A673 (cell line): ENCODE measurements around the gene TINAGL1. TPM values are rescaled to one million over a fixed set of nuclear protein-coding genes. Genes with fewer than 3 reads are reported as not detected.
"Not testable (repeated sequence)": the region's sequence is repeated elsewhere in the genome, so short reads cannot be mapped to it uniquely, and the experiment has no call there.

Source experiments
- BruUV-seq: library from RNA; stranded (reverse); fragments of 400-500 nt; replicated peaks from 2 replicates; lab custom pipeline; 2021; lab: Mats Ljungman, UMichigan
- CTCF ChIA-PET: fragments of 300-600 bp; sonication (Branson Sonifier 250); formaldehyde crosslinking; loops from one replicate; lab custom pipeline; 2022; ENCODE audit warnings: antibody characterized with exemption; lab: Charles Lee
- POLR2A ChIA-PET: fragments of 300-600 bp; sonication (Branson Sonifier 250); formaldehyde crosslinking; loops from one replicate; lab custom pipeline; 2022; ENCODE audit warnings: antibody characterized with exemption; ENCODE audit not compliant: low non-redundant PET; lab: Charles Lee
- DNase-seq: peaks from one replicate; pipeline ENCODE4 v3.0.0-alpha.2; 2015; ENCODE audit warnings: low spot score
- H3K27ac ChIP-seq: fragments of 200-600 bp; sonication (generic); 2 replicates; pipeline ENCODE4 v1.5.1; 2016; ENCODE audit warnings: mixed run types, low read depth, mild to moderate bottlenecking, mixed read lengths, antibody characterized with exemption, low read length; ENCODE audit not compliant: poor library complexity, severe bottlenecking
- H3K27me3 ChIP-seq: fragments of 200-600 bp; sonication (generic); replicated peaks from 2 replicates; pipeline ENCODE4 v1.6.1; 2017; ENCODE audit warnings: mixed run types, low read depth, mild to moderate bottlenecking, mixed read lengths, antibody characterized with exemption, low read length; ENCODE audit not compliant: insufficient read depth, poor library complexity
- H3K36me3 ChIP-seq: fragments of 200-600 bp; sonication (generic); 2 replicates; pipeline ENCODE4 v1.6.1; 2016; ENCODE audit warnings: mixed run types, mild to moderate bottlenecking, mixed read lengths, antibody characterized with exemption, low read length; ENCODE audit not compliant: insufficient read depth, poor library complexity, severe bottlenecking
- H3K4me1 ChIP-seq: fragments of 200-600 bp; sonication (generic); 2 replicates; pipeline ENCODE4 v1.6.1; 2017; ENCODE audit warnings: mixed run types, mild to moderate bottlenecking, mixed read lengths, antibody characterized with exemption, low read length; ENCODE audit not compliant: insufficient read depth, poor library complexity, severe bottlenecking
- H3K4me3 ChIP-seq: fragments of 200-600 bp; sonication (generic); 2 replicates; pipeline ENCODE4 v1.5.1; 2016; ENCODE audit warnings: low read depth, mixed run types, mild to moderate bottlenecking, mixed read lengths, low read length; ENCODE audit not compliant: poor library complexity, severe bottlenecking
- H3K9me3 ChIP-seq: fragments of 200-600 bp; sonication (generic); 2 replicates; pipeline ENCODE4 v1.6.1; 2016; ENCODE audit warnings: mixed run types, low read depth, mild to moderate bottlenecking, mixed read lengths, antibody characterized with exemption, low read length; ENCODE audit not compliant: poor library complexity, severe bottlenecking
- EZH2 ChIP-seq: fragments of 200-600 bp; sonication (generic); IDR thresholded peaks from 2 replicates; pipeline ENCODE4 v1.6.1; 2017; ENCODE audit warnings: borderline replicate concordance, low read depth, mild to moderate bottlenecking, mixed read lengths, antibody characterized with exemption, low read length; ENCODE audit not compliant: poor library complexity, severe bottlenecking
- intact Hi-C: fragments of 100-400 bp; cut with micrococcal nuclease; formaldehyde crosslinking; loops from one replicate; pipeline ENCODE4 v1.10.0; 2022; ENCODE audit not compliant: unreplicated experiment
- total RNA-seq: library from RNA; stranded (reverse); gene quantifications from 2 replicates; pipeline ENCODE4 v1.2.3, GENCODE V29; 2021
- TF ChIP-seq, protein P1 (sequence below): fragments of 300-800, 200-600 bp; sonication (generic); conservative IDR thresholded peaks from 2 replicates; pipeline ENCODE4 v1.5.1; 2017; ENCODE audit warnings: low read depth, mild to moderate bottlenecking, antibody characterized with exemption, low read length, moderate library complexity, mixed read lengths

Gene TINAGL1
- total RNA-seq, 1 experiment from 2014 or later = not detected

DNA sequence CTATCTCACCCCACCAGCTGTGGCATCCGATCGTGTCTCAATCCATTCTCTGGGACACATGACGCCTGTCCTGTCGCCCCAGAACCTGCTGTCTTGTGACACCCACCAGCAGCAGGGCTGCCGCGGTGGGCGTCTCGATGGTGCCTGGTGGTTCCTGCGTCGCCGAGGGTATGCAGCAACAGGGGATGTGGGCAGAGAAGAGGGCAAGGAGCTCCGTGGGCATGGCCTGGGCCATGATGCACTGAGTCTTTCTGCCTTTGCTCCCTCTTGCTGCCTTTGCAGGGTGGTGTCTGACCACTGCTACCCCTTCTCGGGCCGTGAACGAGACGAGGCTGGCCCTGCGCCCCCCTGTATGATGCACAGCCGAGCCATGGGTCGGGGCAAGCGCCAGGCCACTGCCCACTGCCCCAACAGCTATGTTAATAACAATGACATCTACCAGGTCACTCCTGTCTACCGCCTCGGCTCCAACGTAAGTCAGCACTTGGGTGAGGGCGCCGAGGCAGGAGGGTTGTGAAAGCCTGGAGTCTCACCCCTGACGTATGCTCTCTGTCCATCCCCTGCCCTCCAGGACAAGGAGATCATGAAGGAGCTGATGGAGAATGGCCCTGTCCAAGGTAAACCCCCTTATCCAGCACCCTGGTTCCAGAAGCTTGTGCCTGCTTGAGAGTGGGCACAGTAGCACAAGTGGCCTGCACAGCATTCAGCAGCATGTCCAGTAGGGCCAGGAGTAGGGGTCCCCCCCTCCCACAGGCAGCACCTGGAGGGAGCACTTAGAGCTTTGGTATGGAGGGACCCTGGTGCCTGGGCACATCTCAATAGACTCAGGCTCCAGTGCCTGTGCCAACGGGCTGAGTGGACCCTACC is 8.8 kb downstream of the TINAGL1 start:
- Histone ChIP-seq H3K27me3 (no peaks in the 10 kb centered on the region), H3K9me3 (no peaks in the 10 kb centered on the region), H3K4me1 (peaks cover 13% of the 10 kb centered on the region), H3K36me3 (no peaks in the 10 kb centered on the region), H3K27ac (no peak overlapping the region), H3K4me3 (no peak overlapping the region)
- TF ChIP-seq, protein P1, sequence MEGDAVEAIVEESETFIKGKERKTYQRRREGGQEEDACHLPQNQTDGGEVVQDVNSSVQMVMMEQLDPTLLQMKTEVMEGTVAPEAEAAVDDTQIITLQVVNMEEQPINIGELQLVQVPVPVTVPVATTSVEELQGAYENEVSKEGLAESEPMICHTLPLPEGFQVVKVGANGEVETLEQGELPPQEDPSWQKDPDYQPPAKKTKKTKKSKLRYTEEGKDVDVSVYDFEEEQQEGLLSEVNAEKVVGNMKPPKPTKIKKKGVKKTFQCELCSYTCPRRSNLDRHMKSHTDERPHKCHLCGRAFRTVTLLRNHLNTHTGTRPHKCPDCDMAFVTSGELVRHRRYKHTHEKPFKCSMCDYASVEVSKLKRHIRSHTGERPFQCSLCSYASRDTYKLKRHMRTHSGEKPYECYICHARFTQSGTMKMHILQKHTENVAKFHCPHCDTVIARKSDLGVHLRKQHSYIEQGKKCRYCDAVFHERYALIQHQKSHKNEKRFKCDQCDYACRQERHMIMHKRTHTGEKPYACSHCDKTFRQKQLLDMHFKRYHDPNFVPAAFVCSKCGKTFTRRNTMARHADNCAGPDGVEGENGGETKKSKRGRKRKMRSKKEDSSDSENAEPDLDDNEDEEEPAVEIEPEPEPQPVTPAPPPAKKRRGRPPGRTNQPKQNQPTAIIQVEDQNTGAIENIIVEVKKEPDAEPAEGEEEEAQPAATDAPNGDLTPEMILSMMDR = no peak
- TF ChIP-seq EZH2 = no peak
- no peak for DNase-seq
- no TSS peak for BruUV-seq
- POLR2A ChIA-PET = no interaction called here
- intact Hi-C loops = no loop called here
- CTCF ChIA-PET = no interaction called here

DNA sequence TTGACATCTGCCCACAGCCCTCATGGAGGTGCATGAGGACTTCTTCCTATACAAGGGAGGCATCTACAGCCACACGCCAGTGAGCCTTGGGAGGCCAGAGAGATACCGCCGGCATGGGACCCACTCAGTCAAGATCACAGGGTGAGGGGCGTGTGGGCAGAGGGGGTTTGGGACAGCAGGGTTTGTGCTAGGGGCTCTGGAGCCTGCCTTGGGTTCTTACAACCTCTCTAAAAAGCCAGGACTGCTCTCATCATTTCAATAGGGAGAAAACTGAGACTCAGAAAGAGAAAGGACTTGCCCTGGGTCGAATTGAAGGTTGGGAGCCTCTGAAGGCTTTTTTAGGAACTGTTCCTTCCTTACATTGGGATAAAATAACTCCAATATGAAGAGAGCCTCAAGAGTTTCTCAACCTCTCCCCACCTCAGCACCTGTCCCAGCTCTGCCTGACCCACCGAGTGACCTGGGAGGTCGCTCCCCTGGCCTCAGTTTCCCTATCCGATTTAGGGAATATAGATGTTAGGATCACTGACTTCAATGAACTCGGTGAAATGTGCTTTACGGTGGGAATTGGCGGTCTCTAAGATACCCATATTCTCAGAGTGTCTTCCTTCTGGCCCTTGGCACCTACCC is 9.5 kb downstream of the TINAGL1 start:
- H3K27ac ChIP-seq = no peak overlapping the region
- H3K4me3 ChIP-seq = no peak overlapping the region
- ChIA-PET CTCF (no interaction called here), POLR2A (interaction anchor here (0.6 kb wide), 1 partner anchor 315 kb away, joined by 3 read pairs; no protein-coding TSS in a partner anchor)
- no peaks in the 10 kb centered on the region for H3K9me3 ChIP-seq
- TF ChIP-seq EZH2 = no peak
- TF ChIP-seq, protein P1 = no peak
- intact Hi-C loops = no loop called here
- no peak for DNase-seq
- no TSS peak for BruUV-seq
- peaks cover 13% of the 10 kb centered on the region for H3K4me1 ChIP-seq
- H3K36me3 ChIP-seq = no peaks in the 10 kb centered on the region
- H3K27me3 ChIP-seq = no peaks in the 10 kb centered on the region

DNA sequence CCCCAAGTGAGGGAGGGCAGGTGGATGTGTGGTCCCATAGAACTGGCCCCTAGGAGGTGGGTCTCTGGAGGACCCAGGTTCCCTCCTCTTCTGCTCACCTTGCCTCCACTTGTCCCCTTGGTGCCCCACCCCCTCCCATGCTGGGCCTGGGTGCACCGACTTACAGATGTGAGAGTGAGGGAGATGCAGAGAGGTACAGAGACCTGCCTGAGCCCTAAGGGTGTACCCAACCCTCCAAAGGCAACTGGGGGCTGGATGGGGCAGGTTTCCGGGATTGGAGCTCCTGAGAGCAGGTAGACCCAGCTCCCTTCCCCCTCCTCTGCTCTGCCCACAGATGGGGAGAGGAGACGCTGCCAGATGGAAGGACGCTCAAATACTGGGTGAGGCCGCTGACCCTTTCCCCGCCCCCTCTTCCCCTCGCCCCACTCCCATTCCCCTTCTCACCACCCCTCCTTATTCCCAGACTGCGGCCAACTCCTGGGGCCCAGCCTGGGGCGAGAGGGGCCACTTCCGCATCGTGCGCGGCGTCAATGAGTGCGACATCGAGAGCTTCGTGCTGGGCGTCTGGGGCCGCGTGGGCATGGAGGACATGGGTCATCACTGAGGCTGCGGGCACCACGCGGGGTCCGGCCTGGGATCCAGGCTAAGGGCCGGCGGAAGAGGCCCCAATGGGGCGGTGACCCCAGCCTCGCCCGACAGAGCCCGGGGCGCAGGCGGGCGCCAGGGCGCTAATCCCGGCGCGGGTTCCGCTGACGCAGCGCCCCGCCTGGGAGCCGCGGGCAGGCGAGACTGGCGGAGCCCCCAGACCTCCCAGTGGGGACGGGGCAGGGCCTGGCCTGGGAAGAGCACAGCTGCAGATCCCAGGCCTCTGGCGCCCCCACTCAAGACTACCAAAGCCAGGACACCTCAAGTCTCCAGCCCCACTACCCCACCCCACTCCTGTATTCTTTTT is 10.3 kb downstream of the TINAGL1 start:
- POLR2A ChIA-PET = interaction anchor here (0.6 kb wide), 1 partner anchor 316 kb away, joined by 3 read pairs; no protein-coding TSS in a partner anchor
- no peak for DNase-seq
- intact Hi-C loops = no loop called here
- CTCF ChIA-PET = no interaction called here
- TF ChIP-seq, protein P1 = no peak
- TF ChIP-seq EZH2 = no peak
- H3K4me3 ChIP-seq = no peak overlapping the region
- no peaks in the 10 kb centered on the region for H3K36me3 ChIP-seq
- H3K9me3 ChIP-seq = no peaks in the 10 kb centered on the region
- BruUV-seq = no TSS peak
- no peak overlapping the region for H3K27ac ChIP-seq
- peaks cover 13% of the 10 kb centered on the region for H3K4me1 ChIP-seq
- H3K27me3 ChIP-seq = no peaks in the 10 kb centered on the region

DNA sequence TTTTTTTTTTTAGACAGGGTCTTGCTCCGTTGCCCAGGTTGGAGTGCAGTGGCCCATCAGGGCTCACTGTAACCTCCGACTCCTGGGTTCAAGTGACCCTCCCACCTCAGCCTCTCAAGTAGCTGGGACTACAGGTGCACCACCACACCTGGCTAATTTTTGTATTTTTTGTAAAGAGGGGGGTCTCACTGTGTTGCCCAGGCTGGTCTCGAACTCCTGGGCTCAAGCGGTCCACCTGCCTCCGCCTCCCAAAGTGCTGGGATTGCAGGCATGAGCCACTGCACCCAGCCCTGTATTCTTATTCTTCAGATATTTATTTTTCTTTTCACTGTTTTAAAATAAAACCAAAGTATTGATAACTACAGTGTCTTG is 11.0 kb downstream of the TINAGL1 start:
- intact Hi-C loops, H3K9me3 ChIP-seq, H3K36me3 ChIP-seq, DNase-seq, H3K27me3 ChIP-seq, CTCF ChIA-PET, BruUV-seq, H3K4me3 ChIP-seq, H3K27ac ChIP-seq, POLR2A ChIA-PET: not testable (repeated sequence)
- peaks cover 13% of the 10 kb centered on the region for H3K4me1 ChIP-seq
